Gastroesophageal sphincter (tissue), 3 donors: ENCODE measurements around the gene GJA3.

ENCODE experiments used
- CTCF ChIP-seq, 4 experiments: fragments of 200-600 bp in 2 of 4; fragments of 450-650 bp in 2 of 4; sonication (generic) in 1 of 4; IDR thresholded peaks; one replicate each; pipeline ENCODE4 v1.5.1; 2017 to 2019; ENCODE audit warnings: antibody characterized with exemption in 4 of 4, mild to moderate bottlenecking in 2 of 4, moderate library complexity in 2 of 4
- POLR2A ChIP-seq, 2 donors: fragments of 450-650 bp; IDR thresholded peaks; one replicate each; pipeline ENCODE4 v1.6.1; 2017; ENCODE audit warnings: antibody characterized with exemption in 2 of 2, mild to moderate bottlenecking in 2 of 2, moderate library complexity in 1 of 2
- POLR2AphosphoS5 ChIP-seq: sonication (generic); formaldehyde crosslinking; IDR thresholded peaks from one replicate; pipeline ENCODE4 v1.6.1; 2017; ENCODE audit warnings: antibody characterized with exemption

GRCh38 chr13:20137875-20138274 is 23.0 kb downstream of the GJA3 start:
- TF ChIP-seq CTCF (IDR thresholded peaks at IDR 0.05) (no peak), POLR2AphosphoS5 (no peak), POLR2A (IDR thresholded peaks at IDR 0.05) (no peak)
